HepG2 (cell line): ENCODE data around the gene ASPM. TPM values are rescaled to one million over a fixed set of nuclear protein-coding genes. Genes with fewer than 3 reads are reported as not detected.

ENCODE experiments used
- E2F5 ChIP-seq: sonication (generic); formaldehyde crosslinking; conservative IDR thresholded peaks from 2 replicates; pipeline ENCODE4 v1.4.0; 2020; ENCODE audit warnings: missing genetic modification reagents
- ELK4 ChIP-seq: sonication (generic); formaldehyde crosslinking; IDR thresholded peaks from 2 replicates; pipeline ENCODE4 v1.9.0; 2021; ENCODE audit warnings: missing genetic modification reagents, borderline replicate concordance
- FIP1L1 ChIP-seq: fragments of 200-400 bp; formaldehyde crosslinking; IDR thresholded peaks from 2 replicates; pipeline ENCODE4 v1.6.1; 2018; ENCODE audit warnings: low read depth, mild to moderate bottlenecking, low read length, moderate library complexity, borderline replicate concordance; ENCODE audit not compliant: insufficient read depth
- GATAD1 ChIP-seq: IDR thresholded peaks from 2 replicates; pipeline ENCODE4 v1.6.1; 2016; ENCODE audit warnings: missing genetic modification reagents, missing compliant biosample characterization
- MBD4 ChIP-seq: IDR thresholded peaks from 2 replicates; pipeline ENCODE4 v1.6.1; 2012; ENCODE audit warnings: low read length, inconsistent platforms, borderline replicate concordance
- MXI1 ChIP-seq: IDR thresholded peaks from 3 replicates; pipeline ENCODE4 v1.6.1; 2012; ENCODE audit warnings: low read depth, low read length, inconsistent platforms, borderline replicate concordance
- NCOA2 ChIP-seq: sonication (generic); formaldehyde crosslinking; IDR thresholded peaks from 2 replicates; pipeline ENCODE4 v1.8.0; 2022; ENCODE audit warnings: inconsistent platforms
- PLRG1 ChIP-seq: fragments of 450-650 bp; conservative IDR thresholded peaks from 2 replicates; pipeline ENCODE4 v1.6.1; 2016
- SNAPC4 ChIP-seq: sonication (generic); formaldehyde crosslinking; IDR thresholded peaks from 2 replicates; pipeline ENCODE4 v1.4.0; 2020; ENCODE audit warnings: mild to moderate bottlenecking, missing genetic modification reagents
- SNAPC5 ChIP-seq: sonication (generic); formaldehyde crosslinking; IDR thresholded peaks from 2 replicates; pipeline ENCODE4 v1.8.1; 2023; ENCODE audit warnings: mild to moderate bottlenecking, missing genetic modification reagents, borderline replicate concordance
- ZBTB20 ChIP-seq: sonication (generic); formaldehyde crosslinking; IDR thresholded peaks from 2 replicates; pipeline ENCODE4 v1.8.1; 2023; ENCODE audit warnings: missing genetic modification reagents, low read depth, mild to moderate bottlenecking, borderline replicate concordance
- ZKSCAN5 ChIP-seq: sonication (generic); formaldehyde crosslinking; IDR thresholded peaks from 2 replicates; pipeline ENCODE4 v1.5.1; 2020; ENCODE audit warnings: mild to moderate bottlenecking, missing genetic modification reagents
- ZNF382 ChIP-seq: sonication (generic); formaldehyde crosslinking; IDR thresholded peaks from 2 replicates; pipeline ENCODE4 v1.5.0; 2020; ENCODE audit warnings: missing genetic modification reagents, mild to moderate bottlenecking, borderline replicate concordance
- ZNF503 ChIP-seq: sonication (generic); formaldehyde crosslinking; IDR thresholded peaks from 2 replicates; pipeline ENCODE4 v1.4.0; 2020; ENCODE audit warnings: missing genetic modification reagents
- ZNF672 ChIP-seq: sonication (generic); formaldehyde crosslinking; IDR thresholded peaks from 2 replicates; pipeline ENCODE4 v1.8.1; 2022; ENCODE audit warnings: missing genetic modification reagents
- ZNF766 ChIP-seq: sonication (generic); formaldehyde crosslinking; IDR thresholded peaks from 2 replicates; pipeline ENCODE4 v1.5.0; 2020; ENCODE audit warnings: missing genetic modification reagents, borderline replicate concordance
- polyA plus RNA-seq, 8 experiments: library from polyadenylated mRNA; depleted of rRNA in 3 of 8; stranded (reverse) in 7 of 8; unstranded in 1 of 8; fragments of >200 nt; fragmentation: Illumina TruSeq in 4 of 8; extraction: Trizol in 4 of 8; gene quantifications; 2 replicates each; pipeline versions ENCODE4 v1.2.1 to v1.2.3, GENCODE V29; 2011 to 2016; ENCODE audit warnings: low read depth in 4 of 8, missing spikeins in 1 of 8, mixed read lengths in 1 of 8; ENCODE audit not compliant: insufficient read depth in 1 of 8
- total RNA-seq, 5 experiments: library from RNA; depleted of rRNA; stranded (reverse); fragments of >200 nt; fragmentation: Illumina TruSeq; extraction: Trizol; gene quantifications; 2 replicates each; pipeline ENCODE4 v1.2.3, GENCODE V29; 2016; ENCODE audit warnings: low read depth in 1 of 5

ASPM gene
- total and polyA plus RNA-seq, 2 of the 13 experiments (the other 11 are each of a cell fraction or from before 2014, with no cell fraction given) = 7.7 to 29.1 TPM

GRCh38 chr1:197146101-197147095, at the start of gene ASPM (continued):
- TF ChIP-seq ZBTB20 (no peak), FIP1L1 (no peak), ZNF766 (CRISPR knock-in tag) (no peak), MXI1 (peak; percentile 83; the same call in 2 of the 3 replicates), ZKSCAN5 (CRISPR knock-in tag) (peak; percentile 94), SNAPC5 (peak; percentile 72; the same call in 1 of the 2 replicates), PLRG1 (no peak), ZNF382 (CRISPR knock-in tag) (no peak), E2F5 (peak; percentile 98), MBD4 (no peak), ZNF672 (0 out of 2 replicates have a peak, but pooled peaks have one; percentile 64), NCOA2 (CRISPR knock-in tag) (0 out of 2 replicates have a peak, but pooled peaks have one; percentile 8), SNAPC4 (no peak), GATAD1 (peak; percentile 74), ZNF503 (no peak), ELK4 (CRISPR knock-in tag) (no peak)
